Hepatocyte (in vitro differentiated cells): ENCODE data around the gene SLC5A1. TPM values are rescaled to one million over a fixed set of nuclear protein-coding genes. Genes with fewer than 3 reads are reported as not detected.

ENCODE experiments used
- DNase-seq: peaks from one replicate; pipeline ENCODE4 v3.0.0-alpha.2; 2016; ENCODE audit warnings: low spot score
- H2AFZ ChIP-seq: fragments of 200-600 bp; sonication (generic); 2 replicates; pipeline ENCODE4 v1.6.0; 2016; ENCODE audit warnings: antibody characterized with exemption, mild to moderate bottlenecking
- H3K27ac ChIP-seq: fragments of 200-600 bp; sonication (generic); 2 replicates; pipeline ENCODE4 v1.5.1; 2016; ENCODE audit warnings: mild to moderate bottlenecking
- H3K27me3 ChIP-seq: fragments of 200-600 bp; sonication (generic); 2 replicates; pipeline ENCODE4 v1.6.1; 2016
- H3K36me3 ChIP-seq: fragments of 200-600 bp; sonication (generic); replicated peaks from 2 replicates; pipeline ENCODE4 v1.5.1; 2016; ENCODE audit warnings: low read depth; ENCODE audit not compliant: insufficient read depth
- H3K4me1 ChIP-seq: fragments of 200-600 bp; sonication (generic); 2 replicates; pipeline ENCODE4 v1.5.1; 2016; ENCODE audit warnings: mild to moderate bottlenecking, moderate library complexity; ENCODE audit not compliant: insufficient read depth
- H3K4me2 ChIP-seq: fragments of 200-600 bp; sonication (generic); 2 replicates; pipeline ENCODE4 v1.6.0; 2016
- H3K4me3 ChIP-seq: fragments of 200-600 bp; sonication (generic); 2 replicates; pipeline ENCODE4 v1.5.1; 2016; ENCODE audit warnings: mild to moderate bottlenecking
- H3K79me2 ChIP-seq: fragments of 200-600 bp; sonication (generic); 2 replicates; pipeline ENCODE4 v1.6.0; 2017; ENCODE audit warnings: mild to moderate bottlenecking
- H3K9me2 ChIP-seq: fragments of 200-600 bp; sonication (generic); replicated peaks from 2 replicates; pipeline ENCODE4 v1.6.0; 2017; ENCODE audit warnings: mild to moderate bottlenecking; ENCODE audit not compliant: insufficient read depth
- H3K9me3 ChIP-seq: fragments of 200-600 bp; sonication (generic); 2 replicates; pipeline ENCODE4 v1.5.1; 2016; ENCODE audit warnings: low read depth, mild to moderate bottlenecking
- H4K20me1 ChIP-seq: fragments of 200-600 bp; sonication (generic); 2 replicates; pipeline ENCODE4 v1.6.0; 2016; ENCODE audit warnings: mild to moderate bottlenecking; ENCODE audit not compliant: insufficient read depth, poor library complexity, severe bottlenecking
- CTCF ChIP-seq: fragments of 200-600 bp; sonication (generic); IDR thresholded peaks from 2 replicates; pipeline ENCODE4 v1.5.1; 2016; ENCODE audit warnings: antibody characterized with exemption, mild to moderate bottlenecking; ENCODE audit not compliant: poor library complexity
- EZH2 ChIP-seq: fragments of 200-600 bp; sonication (generic); IDR thresholded peaks from 2 replicates; pipeline ENCODE4 v1.6.1; 2016; ENCODE audit warnings: antibody characterized with exemption, mild to moderate bottlenecking, borderline replicate concordance
- EZH2phosphoT487 ChIP-seq: fragments of 200-600 bp; sonication (generic); IDR thresholded peaks from one replicate; pipeline ENCODE4 v1.6.1; 2018; ENCODE audit warnings: antibody characterized with exemption, mild to moderate bottlenecking, low read depth, moderate library complexity; ENCODE audit not compliant: unreplicated experiment, severe bottlenecking
- WGBS: methylation state at CpG from one replicate; pipeline ENCODE4 v1.1.6; 2016; ENCODE audit warnings: low lambda C conversion rate; ENCODE audit errors: missing lambda C conversion rate; 5-methylcytosine and 5-hydroxymethylcytosine counted together
- polyA plus RNA-seq: library from polyadenylated mRNA; unstranded; fragments of >200 nt; fragmentation: Nextera tagmentation; extraction: Ambion mirVana; gene quantifications from 2 replicates; pipeline ENCODE4 v1.2.1, GENCODE V29; 2016
- total RNA-seq: library from RNA; depleted of rRNA; stranded (reverse); fragments of >200 nt; gene quantifications from 2 replicates; pipeline ENCODE4 v1.2.3, GENCODE V29; 2014

The SLC5A1 gene
- total and polyA plus RNA-seq, 2 experiments from 2014 or later: 3.0 to 7.3 TPM

- TF ChIP-seq CTCF (no peak), EZH2phosphoT487 (no peak), EZH2 (no peak)
- Histone ChIP-seq H3K4me3 (no peak overlapping the region), H3K27ac (no peak overlapping the region)
Measured at GRCh38 chr22:32044913-32045312, 1.9 kb downstream of the SLC5A1 start.

GRCh38 chr22:32048069-32048468 lies 5.0 kb downstream of the SLC5A1 start:
- no peak overlapping the region for H3K4me3 ChIP-seq

More at GRCh38 chr22:32044913-32045312, 1.9 kb downstream of the SLC5A1 start:
- DNase-seq: peak; percentile 26
- 62% methylated on average over 3 of the region's 3 CpGs for WGBS
- H3K9me2 ChIP-seq: no peaks in the 10 kb centered on the region
- no peaks in the 10 kb centered on the region for H4K20me1 ChIP-seq
- no peaks in the 10 kb centered on the region for H3K9me3 ChIP-seq
- no peaks in the 10 kb centered on the region for H3K27me3 ChIP-seq
- H2AFZ ChIP-seq: no peak overlapping the region
- H3K4me1 ChIP-seq: no peaks in the 10 kb centered on the region
- no peaks in the 10 kb centered on the region for H3K36me3 ChIP-seq
- H3K79me2 ChIP-seq: no peaks in the 10 kb centered on the region
- H3K4me2 ChIP-seq: no peak overlapping the region

GRCh38 chr22:32050678-32051515 lies 7.8 kb downstream of the SLC5A1 start:
- H2AFZ ChIP-seq: no peak overlapping the region
- peak overlapping the region; percentile 89 for H3K27ac ChIP-seq
- H4K20me1 ChIP-seq: no peaks in the 10 kb centered on the region
- no peak overlapping the region for H3K4me2 ChIP-seq
- H3K4me1 ChIP-seq: peaks cover 23% of the 10 kb centered on the region
- H3K4me3 ChIP-seq: no peak overlapping the region
- TF ChIP-seq EZH2: no peak
- no peak for TF ChIP-seq CTCF
- no peak for TF ChIP-seq EZH2phosphoT487
- no peaks in the 10 kb centered on the region for H3K36me3 ChIP-seq
- no peaks in the 10 kb centered on the region for H3K9me3 ChIP-seq
- no peaks in the 10 kb centered on the region for H3K79me2 ChIP-seq
- peak; percentile 71 for DNase-seq
- no peaks in the 10 kb centered on the region for H3K9me2 ChIP-seq
- WGBS: 53% methylated on average over 5 of the region's 5 CpGs
- no peaks in the 10 kb centered on the region for H3K27me3 ChIP-seq

More at GRCh38 chr22:32048069-32048468, 5.0 kb downstream of the SLC5A1 start:
- no peak for TF ChIP-seq CTCF
- TF ChIP-seq EZH2: no peak
- TF ChIP-seq EZH2phosphoT487: no peak
- Histone ChIP-seq H3K79me2 (no peaks in the 10 kb centered on the region), H3K27me3 (no peaks in the 10 kb centered on the region), H3K27ac (no peak overlapping the region), H3K36me3 (no peaks in the 10 kb centered on the region), H4K20me1 (no peaks in the 10 kb centered on the region), H3K4me2 (no peak overlapping the region), H3K9me2 (no peaks in the 10 kb centered on the region), H2AFZ (no peak overlapping the region), H3K9me3 (no peaks in the 10 kb centered on the region), H3K4me1 (peaks cover 23% of the 10 kb centered on the region)
- 77% methylated on average over 2 of the region's 2 CpGs for WGBS
- DNase-seq: no peak
